Measurements from ENCODE around the gene CDC40. TPM values are rescaled to one million over a fixed set of nuclear protein-coding genes. Genes with fewer than 3 reads are reported as not detected.

Gene CDC40
- total RNA-seq, 1 donor from 2014 or later: 20.5 TPM

DNA sequence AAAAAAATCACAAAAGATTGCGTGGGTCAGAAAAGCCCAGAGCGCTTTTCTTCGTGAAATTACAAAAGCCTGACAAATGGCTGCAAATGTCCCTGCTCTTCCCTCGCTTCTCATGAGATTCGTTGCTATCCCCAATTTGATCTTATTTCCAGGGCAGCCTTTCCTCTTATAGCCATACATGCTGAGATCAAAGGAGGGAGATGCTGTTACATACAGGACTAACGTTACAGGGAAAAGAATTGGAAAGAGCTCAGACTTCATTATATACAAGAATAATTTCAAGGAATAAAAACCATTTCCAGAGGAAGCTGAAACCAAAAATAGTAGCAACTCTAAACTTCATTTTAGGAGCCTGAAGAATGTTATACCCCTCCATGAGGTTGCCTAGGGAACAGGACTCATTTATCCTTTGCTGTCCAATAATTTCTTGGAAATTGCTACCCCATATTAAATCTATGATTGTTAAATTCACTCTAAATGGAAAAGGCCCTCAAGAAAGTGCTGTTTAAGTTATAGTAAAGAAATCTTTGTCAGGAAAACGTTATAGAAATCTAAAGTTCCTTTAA, 97.0 kb downstream of the CDC40 start:
- DNase-seq (no peak), ATAC-seq (no peak)
- no peak overlapping the region for H3K4me3 ChIP-seq
- TF ChIP-seq, protein P1, sequence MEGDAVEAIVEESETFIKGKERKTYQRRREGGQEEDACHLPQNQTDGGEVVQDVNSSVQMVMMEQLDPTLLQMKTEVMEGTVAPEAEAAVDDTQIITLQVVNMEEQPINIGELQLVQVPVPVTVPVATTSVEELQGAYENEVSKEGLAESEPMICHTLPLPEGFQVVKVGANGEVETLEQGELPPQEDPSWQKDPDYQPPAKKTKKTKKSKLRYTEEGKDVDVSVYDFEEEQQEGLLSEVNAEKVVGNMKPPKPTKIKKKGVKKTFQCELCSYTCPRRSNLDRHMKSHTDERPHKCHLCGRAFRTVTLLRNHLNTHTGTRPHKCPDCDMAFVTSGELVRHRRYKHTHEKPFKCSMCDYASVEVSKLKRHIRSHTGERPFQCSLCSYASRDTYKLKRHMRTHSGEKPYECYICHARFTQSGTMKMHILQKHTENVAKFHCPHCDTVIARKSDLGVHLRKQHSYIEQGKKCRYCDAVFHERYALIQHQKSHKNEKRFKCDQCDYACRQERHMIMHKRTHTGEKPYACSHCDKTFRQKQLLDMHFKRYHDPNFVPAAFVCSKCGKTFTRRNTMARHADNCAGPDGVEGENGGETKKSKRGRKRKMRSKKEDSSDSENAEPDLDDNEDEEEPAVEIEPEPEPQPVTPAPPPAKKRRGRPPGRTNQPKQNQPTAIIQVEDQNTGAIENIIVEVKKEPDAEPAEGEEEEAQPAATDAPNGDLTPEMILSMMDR (IDR thresholded peaks at IDR 0.05): no peak
- H3K27me3 ChIP-seq: no peaks in the 10 kb centered on the region
- H3K4me1 ChIP-seq: no peaks in the 10 kb centered on the region
- no peak overlapping the region for H3K27ac ChIP-seq
- no peaks in the 10 kb centered on the region for H3K9me3 ChIP-seq
- intact Hi-C loops (cut with DNase I): no loop called here
- H3K36me3 ChIP-seq: no peaks in the 10 kb centered on the region

Other genes starting within 250 kb of the CDC40 start
- gene GPR6, start 202.1 kb upstream of the CDC40 start, total RNA-seq: not detected
- gene WASF1, start 757 bp upstream of the CDC40 start, total RNA-seq: 3.6 TPM
- gene METTL24, start 177.9 kb downstream of the CDC40 start, total RNA-seq: 3.7 TPM
- 7.1 TPM for gene DDO, start 235.1 kb downstream of the CDC40 start, total RNA-seq